Kidney epithelial cell (primary cell): Measurements from ENCODE around the gene MALT1. TPM values are rescaled to one million over a fixed set of nuclear protein-coding genes. Genes with fewer than 3 reads are reported as not detected.
A peak's percentile ranks its signal among the peaks of the same experiment; 100 is the strongest.

Experiments
- DNase-seq: peaks from one replicate; pipeline ENCODE4 v3.0.0-alpha.2; 2010; ENCODE audit warnings: low read depth
- H3K27me3 ChIP-seq: 2 replicates; pipeline ENCODE4 v1.6.0; 2011; ENCODE audit warnings: low read length; ENCODE audit not compliant: control insufficient read depth, insufficient read depth
- H3K36me3 ChIP-seq: 2 replicates; pipeline ENCODE4 v1.5.1; 2011; ENCODE audit warnings: low read length; ENCODE audit not compliant: control insufficient read depth, insufficient read depth
- H3K4me3 ChIP-seq: 2 replicates; pipeline ENCODE4 v1.5.1; 2011; ENCODE audit warnings: low read depth, mild to moderate bottlenecking, control low read depth, low read length
- CTCF ChIP-seq: IDR thresholded peaks from 2 replicates; pipeline ENCODE4 v1.5.1; 2011; ENCODE audit warnings: mild to moderate bottlenecking, moderate library complexity, low read length, control low read depth, inconsistent platforms; ENCODE audit not compliant: insufficient read depth, poor library complexity, severe bottlenecking
- total RNA-seq: library from RNA; depleted of rRNA; stranded (reverse); fragments of >200 nt; gene quantifications from 2 replicates; pipeline ENCODE4 v1.2.3, GENCODE V29; 2015

The MALT1 gene, protein sequence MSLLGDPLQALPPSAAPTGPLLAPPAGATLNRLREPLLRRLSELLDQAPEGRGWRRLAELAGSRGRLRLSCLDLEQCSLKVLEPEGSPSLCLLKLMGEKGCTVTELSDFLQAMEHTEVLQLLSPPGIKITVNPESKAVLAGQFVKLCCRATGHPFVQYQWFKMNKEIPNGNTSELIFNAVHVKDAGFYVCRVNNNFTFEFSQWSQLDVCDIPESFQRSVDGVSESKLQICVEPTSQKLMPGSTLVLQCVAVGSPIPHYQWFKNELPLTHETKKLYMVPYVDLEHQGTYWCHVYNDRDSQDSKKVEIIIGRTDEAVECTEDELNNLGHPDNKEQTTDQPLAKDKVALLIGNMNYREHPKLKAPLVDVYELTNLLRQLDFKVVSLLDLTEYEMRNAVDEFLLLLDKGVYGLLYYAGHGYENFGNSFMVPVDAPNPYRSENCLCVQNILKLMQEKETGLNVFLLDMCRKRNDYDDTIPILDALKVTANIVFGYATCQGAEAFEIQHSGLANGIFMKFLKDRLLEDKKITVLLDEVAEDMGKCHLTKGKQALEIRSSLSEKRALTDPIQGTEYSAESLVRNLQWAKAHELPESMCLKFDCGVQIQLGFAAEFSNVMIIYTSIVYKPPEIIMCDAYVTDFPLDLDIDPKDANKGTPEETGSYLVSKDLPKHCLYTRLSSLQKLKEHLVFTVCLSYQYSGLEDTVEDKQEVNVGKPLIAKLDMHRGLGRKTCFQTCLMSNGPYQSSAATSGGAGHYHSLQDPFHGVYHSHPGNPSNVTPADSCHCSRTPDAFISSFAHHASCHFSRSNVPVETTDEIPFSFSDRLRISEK
- total RNA-seq: 18.4 and 19.8 TPM in 2 replicates

GRCh38 chr18:58671111-58671631 lies at the start of gene MALT1:
MALT1 (plus strand) TSS chr18:58671465; CDS start chr18:58671644, 179 bp downstream.
- H3K36me3 ChIP-seq: no peaks in the 10 kb centered on the region
- peak within 1 kb of the TSS; percentile 82 for H3K4me3 ChIP-seq
- peak; percentile 56 for DNase-seq
- no peak for TF ChIP-seq CTCF
- no peaks in the 10 kb centered on the region for H3K27me3 ChIP-seq

GRCh38 chr18:58624011-58624410 lies 47.3 kb upstream of the MALT1 start:
- TF ChIP-seq CTCF: no peak
- H3K36me3 ChIP-seq: no peaks in the 10 kb centered on the region
- no peaks in the 10 kb centered on the region for H3K27me3 ChIP-seq
- H3K4me3 ChIP-seq: no peak overlapping the region
- no peak for DNase-seq

GRCh38 chr18:58625839-58626238 lies 45.4 kb upstream of the MALT1 start:
- DNase-seq: no peak
- Histone ChIP-seq H3K36me3 (no peaks in the 10 kb centered on the region), H3K27me3 (no peaks in the 10 kb centered on the region), H3K4me3 (no peak overlapping the region)
- TF ChIP-seq CTCF: no peak

GRCh38 chr18:58630071-58630470 lies 41.2 kb upstream of the MALT1 start:
- Histone ChIP-seq H3K27me3 (no peaks in the 10 kb centered on the region), H3K36me3 (no peaks in the 10 kb centered on the region), H3K4me3 (no peak overlapping the region)
- no peak for DNase-seq
- no peak for TF ChIP-seq CTCF

- TF ChIP-seq CTCF: no peak
- no peak overlapping the region for H3K4me3 ChIP-seq
- no peaks in the 10 kb centered on the region for H3K27me3 ChIP-seq
- no peak for DNase-seq
- H3K36me3 ChIP-seq: no peaks in the 10 kb centered on the region
Measured at GRCh38 chr18:58631301-58631700, 40.0 kb upstream of the MALT1 start.
